Measurements from ENCODE around the gene TRAPPC2L.

Gene TRAPPC2L

GRCh38 chr16:88865742-88866141 is 8.8 kb downstream of the TRAPPC2L start:
- H3K27ac ChIP-seq = no peak overlapping the region
- H3K36me3 ChIP-seq = peaks cover 21% of the 10 kb centered on the region
- no peak for TF ChIP-seq CTCF (IDR thresholded peaks at IDR 0.05)
- no peak overlapping the region for H3K4me3 ChIP-seq (ENCODE audit: low read depth in 1 of 2, low read length in 1 of 2)
- peaks cover 0 to 2% of the 10 kb centered on the region in 2 experiments for H3K4me1 ChIP-seq (ENCODE audit: control insufficient read depth in 1 of 2, insufficient read depth in 1 of 2, low read depth in 1 of 2, low read length in 1 of 2)
- peaks cover 19% of the 10 kb centered on the region for H3K27me3 ChIP-seq
- H3K9me3 ChIP-seq = no peaks in the 10 kb centered on the region

GRCh38 chr16:88866151-88866920 is 9.4 kb downstream of the TRAPPC2L start, which contains the start of gene PABPN1L:
TSS of gene PABPN1L (minus strand) at chr16:88866660. CDS start at chr16:88866606, 54 bp downstream.
- Histone ChIP-seq H3K27me3 (peaks cover 25% of the 10 kb centered on the region), H3K9me3 (no peaks in the 10 kb centered on the region), H3K4me3 (ENCODE audit: low read depth in 1 of 2, low read length in 1 of 2) (no peak within 1 kb of the TSS), H3K27ac (no peak within 1 kb of the TSS), H3K4me1 (ENCODE audit: control insufficient read depth in 1 of 2, insufficient read depth in 1 of 2, low read depth in 1 of 2, low read length in 1 of 2) (peaks cover 4 to 6% of the 10 kb centered on the region in 2 experiments), H3K36me3 (peaks cover 15% of the 10 kb centered on the region)
- TF ChIP-seq CTCF (IDR thresholded peaks at IDR 0.05) = no peak

- H3K9me3 ChIP-seq = no peaks in the 10 kb centered on the region
- no peak for TF ChIP-seq CTCF (IDR thresholded peaks at IDR 0.05)
- H3K36me3 ChIP-seq = peaks cover 4% of the 10 kb centered on the region
- peaks cover 6 to 8% of the 10 kb centered on the region in 2 experiments for H3K4me1 ChIP-seq (ENCODE audit: control insufficient read depth in 1 of 2, insufficient read depth in 1 of 2, low read depth in 1 of 2, low read length in 1 of 2)
- H3K27ac ChIP-seq = no peak overlapping the region
- H3K27me3 ChIP-seq = peaks cover 39% of the 10 kb centered on the region
- H3K4me3 ChIP-seq (ENCODE audit: low read depth in 1 of 2, low read length in 1 of 2) = no peak overlapping the region
Measured at GRCh38 chr16:88867581-88868246, 10.8 kb downstream of the TRAPPC2L start.

GRCh38 chr16:88868974-88869672 is 12.2 kb downstream of the TRAPPC2L start:
- no peak for TF ChIP-seq CTCF (IDR thresholded peaks at IDR 0.05)
- Histone ChIP-seq H3K27ac (no peak overlapping the region), H3K4me1 (ENCODE audit: control insufficient read depth in 1 of 2, insufficient read depth in 1 of 2, low read depth in 1 of 2, low read length in 1 of 2) (peaks cover 6 to 8% of the 10 kb centered on the region in 2 experiments), H3K9me3 (no peaks in the 10 kb centered on the region), H3K4me3 (ENCODE audit: low read depth in 1 of 2, low read length in 1 of 2) (no peak overlapping the region), H3K27me3 (peaks cover 44% of the 10 kb centered on the region), H3K36me3 (peaks cover 5% of the 10 kb centered on the region)

GRCh38 chr16:88869673-88869980 is 12.7 kb downstream of the TRAPPC2L start:
- Histone ChIP-seq H3K4me3 (ENCODE audit: low read depth in 1 of 2, low read length in 1 of 2) (no peak overlapping the region), H3K36me3 (peaks cover 10% of the 10 kb centered on the region), H3K9me3 (no peaks in the 10 kb centered on the region), H3K27me3 (peaks cover 44% of the 10 kb centered on the region), H3K4me1 (ENCODE audit: control insufficient read depth in 1 of 2, insufficient read depth in 1 of 2, low read depth in 1 of 2, low read length in 1 of 2) (peaks cover 6 to 8% of the 10 kb centered on the region in 2 experiments), H3K27ac (no peak overlapping the region)
- no peak for TF ChIP-seq CTCF (IDR thresholded peaks at IDR 0.05)

Data from neutrophil (primary cell).